H9 (cell line): ENCODE results near the gene STOX1. TPM values are rescaled to one million over a fixed set of nuclear protein-coding genes. Genes with fewer than 3 reads are reported as not detected.

ENCODE experiments used
- DNase-seq: peaks from one replicate; pipeline ENCODE4 v3.0.0-alpha.2; 2017
- H2AFZ ChIP-seq: one replicate; pipeline ENCODE4 v1.6.1; 2013; ENCODE audit warnings: mild to moderate bottlenecking, low read length, control low read depth, moderate library complexity
- H2AK5ac ChIP-seq: 2 replicates; pipeline ENCODE4 v1.6.1; 2013; ENCODE audit warnings: low read length, control low read depth, mixed read lengths; ENCODE audit not compliant: insufficient read length
- H2BK120ac ChIP-seq: one replicate; pipeline ENCODE4 v1.6.1; 2013; ENCODE audit warnings: low read depth, mild to moderate bottlenecking, low read length, control low read depth, inconsistent platforms; ENCODE audit not compliant: poor library complexity, severe bottlenecking
- H2BK12ac ChIP-seq: 2 replicates; pipeline ENCODE4 v1.6.1; 2013; ENCODE audit warnings: low read length, control low read depth, mixed read lengths, low read depth; ENCODE audit not compliant: insufficient read length
- H2BK15ac ChIP-seq: 2 replicates; pipeline ENCODE4 v1.6.1; 2013; ENCODE audit warnings: low read depth, low read length, control low read depth
- H2BK20ac ChIP-seq: one replicate; pipeline ENCODE4 v1.6.1; 2013; ENCODE audit warnings: low read depth, mild to moderate bottlenecking, low read length, control low read depth, inconsistent platforms; ENCODE audit not compliant: poor library complexity, severe bottlenecking
- H2BK5ac ChIP-seq: 2 replicates; pipeline ENCODE4 v1.6.1; 2013; ENCODE audit warnings: low read length, control low read depth, mixed read lengths; ENCODE audit not compliant: insufficient read length
- H3K14ac ChIP-seq: 2 replicates; pipeline ENCODE4 v1.6.1; 2013; ENCODE audit warnings: low read length, control low read depth; ENCODE audit not compliant: insufficient read depth
- H3K18ac ChIP-seq: 2 replicates; pipeline ENCODE4 v1.6.1; 2013; ENCODE audit warnings: low read depth, mild to moderate bottlenecking, mixed read lengths, low read length, control low read depth; ENCODE audit not compliant: insufficient read length
- H3K23ac ChIP-seq: 2 replicates; pipeline ENCODE4 v1.6.1; 2013; ENCODE audit warnings: low read length, control low read depth, mixed read lengths, low read depth; ENCODE audit not compliant: insufficient read length
- H3K23me2 ChIP-seq: 2 replicates; pipeline ENCODE4 v1.6.1; 2013; ENCODE audit warnings: low read depth, mild to moderate bottlenecking, mixed read lengths, low read length, control low read depth; ENCODE audit not compliant: insufficient read length, poor library complexity, severe bottlenecking
- H3K27ac ChIP-seq: 2 replicates; pipeline ENCODE4 v1.5.1; 2013; ENCODE audit warnings: low read length, control low read depth, mixed read lengths, low read depth; ENCODE audit not compliant: insufficient read length
- H3K27me3 ChIP-seq: 2 replicates; pipeline ENCODE4 v1.6.1; 2013; ENCODE audit warnings: low read length, control low read depth, inconsistent platforms; ENCODE audit not compliant: insufficient read depth
- H3K4ac ChIP-seq: 2 replicates; pipeline ENCODE4 v1.6.1; 2013; ENCODE audit warnings: low read depth, mild to moderate bottlenecking, control low read depth, inconsistent platforms, low read length, moderate library complexity
- H3K4me1 ChIP-seq: 2 replicates; pipeline ENCODE4 v1.6.1; 2013; ENCODE audit warnings: low read length, control low read depth, inconsistent platforms; ENCODE audit not compliant: insufficient read depth
- H3K4me2 ChIP-seq: 2 replicates; pipeline ENCODE4 v1.6.1; 2013; ENCODE audit warnings: low read length, control low read depth, mixed read lengths; ENCODE audit not compliant: insufficient read length, insufficient read depth
- H3K56ac ChIP-seq: 2 replicates; pipeline ENCODE4 v1.6.1; 2013; ENCODE audit warnings: low read depth, mild to moderate bottlenecking, mixed read lengths, low read length, control low read depth; ENCODE audit not compliant: insufficient read length
- H3K79me1 ChIP-seq: 2 replicates; pipeline ENCODE4 v1.6.1; 2013; ENCODE audit warnings: low read depth, mild to moderate bottlenecking, moderate library complexity, low read length, control low read depth, inconsistent platforms; ENCODE audit not compliant: insufficient read depth, poor library complexity, severe bottlenecking
- H3K79me2 ChIP-seq: 2 replicates; pipeline ENCODE4 v1.6.1; 2013; ENCODE audit warnings: low read length, control low read depth, inconsistent platforms; ENCODE audit not compliant: insufficient read depth
- H3K9ac ChIP-seq: 2 replicates; pipeline ENCODE4 v1.6.1; 2013; ENCODE audit warnings: low read length, control low read depth, mixed read lengths; ENCODE audit not compliant: insufficient read length; ENCODE audit errors: extremely low read depth
- H3K9me3 ChIP-seq: one replicate; pipeline ENCODE4 v1.6.1; 2013; ENCODE audit warnings: low read depth, low read length, inconsistent platforms; ENCODE audit not compliant: control insufficient read depth
- H3T11ph ChIP-seq: one replicate; pipeline ENCODE4 v1.6.1; 2013; ENCODE audit warnings: mild to moderate bottlenecking, low read length, control low read depth, inconsistent platforms
- H4K20me1 ChIP-seq: one replicate; pipeline ENCODE4 v1.6.1; 2013; ENCODE audit not compliant: control insufficient read depth, insufficient read length, insufficient read depth
- H4K5ac ChIP-seq: 2 replicates; pipeline ENCODE4 v1.6.1; 2013; ENCODE audit warnings: low read depth, mild to moderate bottlenecking, mixed read lengths, low read length, control low read depth; ENCODE audit not compliant: insufficient read length
- H4K8ac ChIP-seq: replicated peaks from 2 replicates; pipeline ENCODE4 v1.6.1; 2013; ENCODE audit warnings: low read length, control low read depth, mixed read lengths, low read depth; ENCODE audit not compliant: insufficient read length
- H4K91ac ChIP-seq: 2 replicates; pipeline ENCODE4 v1.6.1; 2013; ENCODE audit warnings: low read depth, mild to moderate bottlenecking, moderate library complexity, mixed read lengths, low read length, control low read depth; ENCODE audit not compliant: insufficient read length
- H3K27ac Mint-ChIP-seq, 3 experiments: 2 replicates in 2 of 3; 3 replicates in 1 of 3; pipeline ENCODE4 v1.8.0; 2020 to 2021; ENCODE audit warnings: mixed read lengths in 3 of 3, mild to moderate bottlenecking in 1 of 3, moderate library complexity in 1 of 3
- H3K27me3 Mint-ChIP-seq: 2 replicates; pipeline ENCODE4 v1.8.0; 2021; ENCODE audit warnings: low read depth, mild to moderate bottlenecking, moderate library complexity, mixed read lengths
- H3K36me3 Mint-ChIP-seq, 3 experiments: 2 replicates in 2 of 3; 3 replicates in 1 of 3; pipeline ENCODE4 v1.8.0; 2020 to 2021; ENCODE audit warnings: low read depth in 3 of 3, mixed read lengths in 3 of 3; ENCODE audit not compliant: insufficient read depth in 1 of 3
- H3K4me1 Mint-ChIP-seq, 2 experiments: 2 replicates each; pipeline ENCODE4 v1.8.0; 2020; ENCODE audit warnings: mixed read lengths in 2 of 2
- H3K4me3 Mint-ChIP-seq, 2 experiments: 2 replicates in 1 of 2; 3 replicates in 1 of 2; pipeline ENCODE4 v1.8.0; 2020 to 2021; ENCODE audit warnings: mild to moderate bottlenecking in 2 of 2, mixed read lengths in 2 of 2, moderate library complexity in 1 of 2
- H3K9me3 Mint-ChIP-seq, 2 experiments: 2 replicates in 1 of 2; 3 replicates in 1 of 2; pipeline ENCODE4 v1.8.0; 2020; ENCODE audit warnings: mild to moderate bottlenecking in 2 of 2, mixed read lengths in 2 of 2, moderate library complexity in 1 of 2
- whole genome bisulfite sequencing: extraction: QIAGEN DNeasy Blood & Tissue Kit; methylation state at CpG from one replicate; pipeline ENCODE4 v1.1.7; 2013; ENCODE audit warnings: missing lambda C conversion rate, low lambda C conversion rate, mixed read lengths; ENCODE audit not compliant: insufficient read length; ENCODE audit errors: extremely low coverage; 5-methylcytosine and 5-hydroxymethylcytosine counted together
- total RNA-seq: library from RNA; stranded (reverse); gene quantifications from 2 replicates; pipeline ENCODE4 v1.2.1, GENCODE V29; 2021
- TF ChIP-seq, protein P1 (sequence below): fragments of 200-600 bp; sonication (generic); conservative IDR thresholded peaks from 3 replicates; pipeline ENCODE4 v1.8.0; 2021; ENCODE audit warnings: antibody characterized with exemption, mild to moderate bottlenecking

The STOX1 gene
- total RNA-seq, 1 experiment from 2014 or later = 5.8 TPM

DNA sequence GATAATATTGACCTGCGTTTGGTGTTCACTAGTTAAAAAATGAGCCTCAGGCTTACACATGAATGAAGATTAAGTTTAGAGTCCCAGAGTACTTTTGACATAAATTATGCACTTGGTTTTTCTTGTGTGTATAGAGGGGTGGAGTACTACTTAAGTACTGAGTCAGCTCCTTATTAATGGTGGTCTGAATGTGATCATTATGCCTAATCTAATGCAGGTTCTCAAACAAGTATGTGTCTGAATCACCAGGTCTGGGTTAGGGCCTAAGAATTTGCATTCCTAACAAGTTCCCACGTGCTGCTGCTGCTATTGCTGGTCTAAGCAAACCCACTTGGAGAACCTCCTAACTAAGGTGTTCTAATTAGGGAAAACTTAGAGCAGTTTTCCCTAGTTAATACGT is 30.7 kb upstream of the STOX1 start:
- Histone ChIP-seq H2BK12ac (no peak overlapping the region), H2AFZ (no peak overlapping the region), H2BK5ac (no peak overlapping the region)

More for the DNA sequence above, 30.7 kb upstream of the STOX1 start:
- H3K4me2 ChIP-seq = no peak overlapping the region
- no peak for DNase-seq
- no peaks in the 10 kb centered on the region for H3K23me2 ChIP-seq
- no peak overlapping the region for H3K14ac ChIP-seq
- no peak overlapping the region for H3K4ac ChIP-seq
- H3T11ph ChIP-seq = no peak overlapping the region
- no peaks in the 10 kb centered on the region for H4K20me1 ChIP-seq
- TF ChIP-seq, protein P1, sequence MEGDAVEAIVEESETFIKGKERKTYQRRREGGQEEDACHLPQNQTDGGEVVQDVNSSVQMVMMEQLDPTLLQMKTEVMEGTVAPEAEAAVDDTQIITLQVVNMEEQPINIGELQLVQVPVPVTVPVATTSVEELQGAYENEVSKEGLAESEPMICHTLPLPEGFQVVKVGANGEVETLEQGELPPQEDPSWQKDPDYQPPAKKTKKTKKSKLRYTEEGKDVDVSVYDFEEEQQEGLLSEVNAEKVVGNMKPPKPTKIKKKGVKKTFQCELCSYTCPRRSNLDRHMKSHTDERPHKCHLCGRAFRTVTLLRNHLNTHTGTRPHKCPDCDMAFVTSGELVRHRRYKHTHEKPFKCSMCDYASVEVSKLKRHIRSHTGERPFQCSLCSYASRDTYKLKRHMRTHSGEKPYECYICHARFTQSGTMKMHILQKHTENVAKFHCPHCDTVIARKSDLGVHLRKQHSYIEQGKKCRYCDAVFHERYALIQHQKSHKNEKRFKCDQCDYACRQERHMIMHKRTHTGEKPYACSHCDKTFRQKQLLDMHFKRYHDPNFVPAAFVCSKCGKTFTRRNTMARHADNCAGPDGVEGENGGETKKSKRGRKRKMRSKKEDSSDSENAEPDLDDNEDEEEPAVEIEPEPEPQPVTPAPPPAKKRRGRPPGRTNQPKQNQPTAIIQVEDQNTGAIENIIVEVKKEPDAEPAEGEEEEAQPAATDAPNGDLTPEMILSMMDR = no peak
- H3K56ac ChIP-seq = no peak overlapping the region
- Mint-ChIP-seq H3K27me3 (no peaks in the 10 kb centered on the region), H3K9me3 (no peaks in the 10 kb centered on the region), H3K27ac (no peak overlapping the region), H3K4me3 (no peak overlapping the region), H3K36me3 (peaks cover 13 to 45% (median 15%) of the 10 kb centered on the region in 3 experiments; a peak in 6 of 7 replicates), H3K4me1 (no peaks in the 10 kb centered on the region)
- no peak overlapping the region for H3K27ac ChIP-seq
- H2AK5ac ChIP-seq = no peak overlapping the region
- no CpG with 5 or more reads among the region's 3 CpGs for WGBS
- no peaks in the 10 kb centered on the region for H3K4me1 ChIP-seq
- no peak overlapping the region for H2BK15ac ChIP-seq
- H3K27me3 ChIP-seq = no peaks in the 10 kb centered on the region
- no peaks in the 10 kb centered on the region for H3K79me1 ChIP-seq
- H2BK120ac ChIP-seq = no peak overlapping the region
- H3K9me3 ChIP-seq = no peaks in the 10 kb centered on the region
- no peak overlapping the region for H3K23ac ChIP-seq
- no peak overlapping the region for H4K8ac ChIP-seq
- no peaks in the 10 kb centered on the region for H3K79me2 ChIP-seq
- H3K18ac ChIP-seq = no peak overlapping the region
- no peak overlapping the region for H3K9ac ChIP-seq
- H4K5ac ChIP-seq = no peak overlapping the region
- no peak overlapping the region for H2BK20ac ChIP-seq
- no peak overlapping the region for H4K91ac ChIP-seq
